ENCODE results near the gene GJD4. TPM values are rescaled to one million over a fixed set of nuclear protein-coding genes. Genes with fewer than 3 reads are reported as not detected.

GJD4 gene
- total RNA-seq, 1 donor, result 0.09 TPM

DNA sequence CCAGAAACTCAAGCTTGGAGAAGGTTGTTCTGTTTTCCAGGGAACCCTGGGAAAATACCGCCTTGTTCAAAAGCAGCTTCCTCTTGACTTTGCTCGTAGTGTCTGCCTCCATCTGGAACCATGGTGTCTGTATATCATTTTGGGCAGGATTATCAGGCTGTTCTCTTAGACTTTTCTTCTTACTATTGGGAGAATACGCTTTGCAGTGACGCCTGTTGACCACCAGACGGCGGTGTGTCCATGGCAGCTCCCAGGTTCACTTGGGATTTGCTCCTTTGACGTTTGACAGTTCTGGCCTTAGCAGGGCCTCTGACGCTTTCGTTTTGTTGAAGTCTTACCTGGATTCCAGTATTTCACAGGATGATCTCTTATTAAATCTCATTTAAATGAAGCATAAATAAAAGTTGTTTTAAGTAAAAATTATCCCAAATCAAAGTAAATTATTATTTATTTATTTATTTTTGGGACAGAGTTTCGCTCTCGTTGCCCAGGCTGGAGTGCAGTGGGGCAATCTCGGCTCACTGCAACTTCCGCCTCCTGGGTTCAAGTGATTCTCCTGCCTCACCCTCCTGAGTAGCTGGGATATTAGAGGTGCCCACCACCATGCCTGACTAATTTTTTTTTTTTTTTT is 41.8 kb upstream of the GJD4 start:
- no peak overlapping the region for H3K4me3 ChIP-seq (ENCODE audit: low read depth, low read length)
- TF ChIP-seq, protein P1, sequence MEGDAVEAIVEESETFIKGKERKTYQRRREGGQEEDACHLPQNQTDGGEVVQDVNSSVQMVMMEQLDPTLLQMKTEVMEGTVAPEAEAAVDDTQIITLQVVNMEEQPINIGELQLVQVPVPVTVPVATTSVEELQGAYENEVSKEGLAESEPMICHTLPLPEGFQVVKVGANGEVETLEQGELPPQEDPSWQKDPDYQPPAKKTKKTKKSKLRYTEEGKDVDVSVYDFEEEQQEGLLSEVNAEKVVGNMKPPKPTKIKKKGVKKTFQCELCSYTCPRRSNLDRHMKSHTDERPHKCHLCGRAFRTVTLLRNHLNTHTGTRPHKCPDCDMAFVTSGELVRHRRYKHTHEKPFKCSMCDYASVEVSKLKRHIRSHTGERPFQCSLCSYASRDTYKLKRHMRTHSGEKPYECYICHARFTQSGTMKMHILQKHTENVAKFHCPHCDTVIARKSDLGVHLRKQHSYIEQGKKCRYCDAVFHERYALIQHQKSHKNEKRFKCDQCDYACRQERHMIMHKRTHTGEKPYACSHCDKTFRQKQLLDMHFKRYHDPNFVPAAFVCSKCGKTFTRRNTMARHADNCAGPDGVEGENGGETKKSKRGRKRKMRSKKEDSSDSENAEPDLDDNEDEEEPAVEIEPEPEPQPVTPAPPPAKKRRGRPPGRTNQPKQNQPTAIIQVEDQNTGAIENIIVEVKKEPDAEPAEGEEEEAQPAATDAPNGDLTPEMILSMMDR (IDR thresholded peaks at IDR 0.05; ENCODE audit: insufficient read depth, low read length), result peak; percentile 100
- DNase-seq (ENCODE audit: low read depth), result peak; percentile 85

DNA sequence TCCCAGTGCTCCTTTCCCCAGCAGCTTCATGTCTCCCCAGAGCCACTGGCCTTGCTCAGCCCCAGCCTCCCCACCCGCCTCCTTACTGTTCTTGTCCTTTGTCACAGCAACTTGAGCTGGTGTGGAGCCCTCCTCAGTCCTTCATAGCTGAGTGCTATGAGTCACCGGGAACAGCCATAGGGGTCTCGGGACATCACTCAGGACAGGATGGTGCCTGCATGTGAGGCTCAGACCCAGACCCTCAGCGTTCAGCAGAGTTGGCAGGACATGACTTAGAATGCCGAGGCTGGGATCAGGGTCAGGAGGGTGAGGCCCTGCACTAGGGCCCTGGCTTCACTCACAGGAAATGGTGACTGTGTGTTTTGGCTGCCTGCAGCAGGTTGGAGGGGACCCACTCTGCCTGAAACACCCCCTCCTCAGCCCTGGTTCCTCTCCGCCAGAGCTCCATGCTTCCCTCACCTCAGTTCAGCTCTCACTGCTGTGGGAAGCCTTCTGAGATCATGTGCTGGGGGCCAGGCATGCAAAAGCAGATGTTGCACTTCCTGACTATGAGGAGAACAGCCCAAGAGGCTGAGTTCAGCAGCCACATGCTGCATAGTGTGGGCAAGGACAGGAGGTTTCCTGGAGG is 40.7 kb upstream of the GJD4 start:
- no peak overlapping the region for H3K4me3 ChIP-seq (ENCODE audit: low read depth, low read length)
- TF ChIP-seq, protein P1 (IDR thresholded peaks at IDR 0.05; ENCODE audit: insufficient read depth, low read length), result no peak
- peak; percentile 52 for DNase-seq (ENCODE audit: low read depth)

DNA sequence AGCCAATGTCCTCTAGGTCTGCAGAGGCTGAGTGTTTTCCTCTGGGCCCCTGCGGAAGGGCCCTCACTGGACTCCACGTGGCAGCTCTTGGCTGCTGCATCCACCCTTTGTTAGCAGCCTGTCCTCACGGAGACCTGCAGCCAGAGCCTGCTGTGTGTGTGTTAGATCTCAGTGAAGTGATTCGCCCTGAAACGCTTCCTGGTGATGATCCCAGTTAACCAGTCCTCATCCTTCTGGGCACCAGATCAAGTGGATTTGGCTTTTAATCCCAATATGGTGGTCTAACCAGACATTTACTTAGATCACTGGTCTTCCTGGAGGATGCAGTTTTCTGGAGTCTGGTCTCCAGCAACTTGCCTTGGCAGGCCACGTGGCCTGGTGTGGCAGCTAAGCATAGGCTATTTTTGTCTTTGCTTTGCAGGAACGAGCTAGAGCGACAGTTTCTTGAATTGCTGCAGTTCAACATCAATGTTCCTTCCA is 39.5 kb upstream of the GJD4 start:
- H3K4me3 ChIP-seq (ENCODE audit: low read depth, low read length), result no peak overlapping the region
- peak; percentile 80 for DNase-seq (ENCODE audit: low read depth)
- TF ChIP-seq, protein P1 (IDR thresholded peaks at IDR 0.05; ENCODE audit: insufficient read depth, low read length), result peak; percentile 4

DNA sequence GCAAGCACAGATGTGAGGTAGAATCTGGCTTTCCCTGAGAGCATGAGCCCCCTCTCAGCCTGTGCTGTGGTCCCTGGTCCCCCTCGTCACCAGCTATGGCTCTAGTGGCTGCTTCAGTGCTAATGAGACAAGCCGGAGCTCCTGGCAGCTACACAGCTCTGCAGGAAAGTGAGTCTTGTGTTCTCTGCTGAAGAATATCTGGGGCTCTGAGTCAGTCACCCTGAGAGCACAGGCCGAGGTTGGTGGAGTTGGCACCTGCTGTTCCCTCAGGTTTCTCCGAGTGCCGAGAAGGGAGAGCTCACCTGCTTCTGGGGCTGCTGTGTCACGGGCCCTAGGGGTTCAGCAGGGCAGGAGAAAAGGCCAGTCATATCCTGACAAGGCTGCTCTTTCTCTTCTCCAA is 37.2 kb upstream of the GJD4 start:
- no peak overlapping the region for H3K4me3 ChIP-seq (ENCODE audit: low read depth, low read length)
- DNase-seq (ENCODE audit: low read depth), result no peak
- TF ChIP-seq, protein P1 (IDR thresholded peaks at IDR 0.05; ENCODE audit: insufficient read depth, low read length), result no peak

DNA sequence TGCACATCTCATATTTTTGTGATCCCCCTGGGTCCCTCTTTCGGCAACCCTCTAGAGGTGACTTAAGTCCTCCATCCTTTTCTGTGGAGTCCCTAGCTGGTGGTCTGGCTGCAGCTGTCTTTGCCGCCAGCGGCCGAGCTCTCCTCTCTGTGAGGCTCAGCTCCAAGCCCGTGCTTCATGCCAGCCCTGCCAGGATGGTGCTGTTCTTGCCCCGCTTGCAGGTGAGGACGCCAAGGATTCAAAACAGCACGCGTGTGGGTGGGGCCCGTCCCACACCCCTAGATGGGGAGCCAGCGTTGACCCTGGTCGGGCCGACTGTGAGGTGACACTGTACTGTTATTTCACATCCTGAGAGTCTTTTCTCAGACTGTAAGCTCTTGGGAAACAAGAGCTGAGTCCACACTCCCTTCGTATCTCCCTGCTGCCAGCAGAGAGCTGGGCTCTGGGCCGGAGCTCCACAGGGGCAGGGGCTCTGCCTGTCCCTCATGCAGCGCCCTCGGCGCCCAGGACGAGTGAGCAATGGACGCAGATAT is 36.6 kb upstream of the GJD4 start:
- TF ChIP-seq, protein P1 (IDR thresholded peaks at IDR 0.05; ENCODE audit: insufficient read depth, low read length), result no peak
- DNase-seq (ENCODE audit: low read depth), result no peak

DNA sequence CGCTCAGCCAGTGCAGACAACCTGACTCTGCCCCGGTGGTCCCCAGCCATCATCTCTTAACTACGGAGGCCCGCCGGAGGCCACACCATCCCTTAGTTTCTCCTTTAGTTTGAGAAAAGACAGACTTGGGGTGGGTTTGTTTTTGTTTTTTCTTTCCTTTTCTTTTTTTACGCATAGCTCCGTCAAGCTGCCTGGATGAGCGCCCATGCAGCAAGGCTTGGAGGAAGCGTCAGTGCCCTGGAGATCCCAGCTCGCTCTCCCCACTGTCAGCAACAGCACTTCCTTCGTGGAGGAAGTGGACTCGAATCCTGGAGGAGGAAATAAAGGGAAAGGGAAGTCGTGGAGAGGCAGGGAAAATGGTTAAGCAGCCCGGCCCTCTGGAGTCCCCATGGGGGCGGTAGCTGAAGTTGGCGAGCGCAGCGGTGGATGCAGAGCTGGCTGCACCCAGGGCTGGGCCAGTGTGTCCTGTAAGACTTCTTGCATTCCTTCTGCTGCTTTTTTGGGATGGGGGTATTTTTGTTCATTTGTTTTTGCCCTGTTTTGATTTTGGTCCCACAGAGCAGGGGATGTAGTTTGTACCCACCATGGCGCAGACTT is 35.9 kb upstream of the GJD4 start:
- no peak for DNase-seq (ENCODE audit: low read depth)
- TF ChIP-seq, protein P1 (IDR thresholded peaks at IDR 0.05; ENCODE audit: insufficient read depth, low read length), result no peak
- no peak overlapping the region for H3K4me3 ChIP-seq (ENCODE audit: low read depth, low read length)

More for the DNA sequence above, 36.6 kb upstream of the GJD4 start:
- H3K4me3 ChIP-seq (ENCODE audit: low read depth, low read length), result no peak overlapping the region
